IPS-NIHi7 (cell line): ENCODE results near the gene VAV1.
"Not testable (repeated sequence)": the region's sequence is repeated elsewhere in the genome, so short reads cannot be mapped to it uniquely, and the experiment has no call there.

Experiments used
- DNase-seq: peaks from one replicate; pipeline ENCODE4 v3.0.0; 2012; ENCODE audit warnings: mixed read lengths; ENCODE audit errors: extremely low spot score

VAV1 gene

DNA sequence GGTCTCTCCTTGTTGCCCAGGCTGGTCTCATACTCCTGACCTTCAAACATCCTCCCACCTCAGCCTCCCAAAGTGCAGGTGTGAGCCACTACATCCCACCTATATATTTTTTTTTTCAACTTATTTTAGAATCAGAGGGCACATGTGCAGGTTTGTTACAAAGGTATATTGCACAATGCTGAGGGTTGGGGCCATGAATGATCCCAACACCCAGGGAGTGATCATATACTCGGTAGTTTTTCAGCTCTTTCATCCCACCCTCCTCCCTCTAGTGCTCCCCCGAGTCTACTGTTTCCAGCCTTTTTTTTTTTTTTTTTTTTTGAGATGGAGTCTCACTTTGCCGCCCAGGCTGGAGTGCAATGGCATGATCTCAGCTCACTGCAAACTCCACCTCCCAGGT lies 76.5 kb downstream of the VAV1 start:
- DNase-seq: no peak

- DNase-seq: no peak
These were observed 77.4 kb downstream of the VAV1 start for GRCh38 chr19:6849876-6850275.

- no peak for DNase-seq
These were observed 78.9 kb downstream of the VAV1 start for GRCh38 chr19:6851359-6851758.

- DNase-seq: no peak
These were observed 79.5 kb downstream of the VAV1 start for GRCh38 chr19:6852001-6852400.

GRCh38 chr19:6853868-6854267 lies 81.4 kb downstream of the VAV1 start:
- DNase-seq: no peak

DNA sequence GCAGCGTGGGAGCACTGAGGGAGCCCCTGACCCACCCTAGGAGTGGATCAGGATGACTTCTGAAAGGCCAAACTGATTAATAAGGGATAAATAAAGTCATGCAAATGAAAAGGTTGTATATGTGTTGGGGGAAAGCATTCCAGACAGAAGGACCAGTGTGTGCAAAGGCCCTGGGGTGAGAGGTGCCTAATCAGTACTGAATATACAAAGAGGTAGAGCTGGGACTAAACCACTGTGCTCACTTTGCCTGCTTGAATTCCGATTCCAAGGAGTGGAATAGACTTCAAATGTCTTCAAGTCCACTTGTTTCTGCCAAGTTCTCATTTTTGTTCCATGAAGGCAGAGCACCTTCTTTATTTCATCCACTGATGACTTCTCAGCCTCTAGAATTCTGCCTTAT lies 82.2 kb downstream of the VAV1 start:
- DNase-seq: no peak

DNA sequence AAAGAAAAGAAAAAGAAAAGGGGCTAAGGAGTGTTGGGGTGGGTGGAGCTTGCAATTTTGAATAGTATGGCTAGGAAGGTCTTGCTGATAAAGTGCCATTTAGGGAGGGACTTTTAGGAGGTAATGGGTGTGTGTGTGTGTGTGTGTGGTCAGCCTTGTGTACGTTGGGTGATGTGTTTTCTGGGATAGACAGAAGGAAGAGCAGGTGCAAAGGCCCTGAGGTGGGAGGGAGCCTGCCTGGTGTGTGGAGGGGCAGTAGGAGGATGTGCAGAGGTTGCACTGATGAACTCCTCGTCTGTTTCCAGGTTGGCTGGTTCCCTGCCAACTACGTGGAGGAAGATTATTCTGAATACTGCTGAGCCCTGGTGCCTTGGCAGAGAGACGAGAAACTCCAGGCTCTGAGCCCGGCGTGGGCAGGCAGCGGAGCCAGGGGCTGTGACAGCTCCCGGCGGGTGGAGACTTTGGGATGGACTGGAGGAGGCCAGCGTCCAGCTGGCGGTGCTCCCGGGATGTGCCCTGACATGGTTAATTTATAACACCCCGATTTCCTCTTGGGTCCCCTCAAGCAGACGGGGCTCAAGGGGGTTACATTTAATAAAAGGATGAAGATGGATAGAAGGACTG lies 84.4 kb downstream of the VAV1 start:
- no peak for DNase-seq

- no peak for DNase-seq
These were observed 89.3 kb downstream of the VAV1 start for GRCh38 chr19:6861683-6862286.

DNA sequence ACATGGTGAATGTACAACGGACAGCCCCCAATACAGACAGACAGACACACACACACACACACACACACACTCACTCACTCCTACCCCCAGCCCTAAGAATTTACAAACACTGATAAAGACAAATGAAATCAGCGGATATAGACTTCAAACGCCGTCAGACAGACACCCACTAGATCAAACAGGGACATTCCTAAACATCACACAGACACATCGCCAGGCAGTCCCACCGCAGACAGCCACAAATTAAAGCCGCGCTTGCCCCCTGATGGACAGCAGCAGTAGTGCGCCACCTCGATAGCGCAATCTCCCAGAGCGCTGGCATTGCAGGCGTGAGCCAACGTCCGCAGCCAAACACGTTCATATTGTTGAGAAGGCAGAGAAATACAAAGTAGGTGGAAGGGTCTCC lies 90.2 kb downstream of the VAV1 start:
- DNase-seq: peak; percentile 91

GRCh38 chr19:6864325-6864940 lies 91.9 kb downstream of the VAV1 start:
- no peak for DNase-seq

- no peak for DNase-seq
These were observed 93.3 kb downstream of the VAV1 start for GRCh38 chr19:6865849-6866248.

GRCh38 chr19:6866741-6867151 lies 94.2 kb downstream of the VAV1 start:
- no peak for DNase-seq

DNA sequence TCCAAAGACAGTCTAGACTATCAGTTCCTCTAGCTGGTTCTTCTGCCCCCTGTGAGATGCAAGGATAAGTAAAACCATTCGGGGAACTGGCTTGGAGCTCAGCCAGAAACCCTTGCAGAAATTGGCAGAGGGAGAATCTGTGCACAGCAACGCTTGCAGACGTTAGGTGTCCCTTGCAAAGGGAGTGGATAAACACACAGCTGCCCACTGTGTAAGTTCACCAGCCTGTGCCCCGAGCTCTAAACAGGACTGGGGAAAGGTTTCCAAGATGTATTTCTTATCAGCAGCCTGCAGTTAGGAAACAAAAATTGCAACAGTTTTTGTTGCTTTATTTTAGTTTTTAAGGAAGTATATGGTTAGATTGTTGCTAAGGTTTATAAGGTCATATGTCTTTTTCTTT lies 95.8 kb downstream of the VAV1 start:
- DNase-seq: no peak

DNA sequence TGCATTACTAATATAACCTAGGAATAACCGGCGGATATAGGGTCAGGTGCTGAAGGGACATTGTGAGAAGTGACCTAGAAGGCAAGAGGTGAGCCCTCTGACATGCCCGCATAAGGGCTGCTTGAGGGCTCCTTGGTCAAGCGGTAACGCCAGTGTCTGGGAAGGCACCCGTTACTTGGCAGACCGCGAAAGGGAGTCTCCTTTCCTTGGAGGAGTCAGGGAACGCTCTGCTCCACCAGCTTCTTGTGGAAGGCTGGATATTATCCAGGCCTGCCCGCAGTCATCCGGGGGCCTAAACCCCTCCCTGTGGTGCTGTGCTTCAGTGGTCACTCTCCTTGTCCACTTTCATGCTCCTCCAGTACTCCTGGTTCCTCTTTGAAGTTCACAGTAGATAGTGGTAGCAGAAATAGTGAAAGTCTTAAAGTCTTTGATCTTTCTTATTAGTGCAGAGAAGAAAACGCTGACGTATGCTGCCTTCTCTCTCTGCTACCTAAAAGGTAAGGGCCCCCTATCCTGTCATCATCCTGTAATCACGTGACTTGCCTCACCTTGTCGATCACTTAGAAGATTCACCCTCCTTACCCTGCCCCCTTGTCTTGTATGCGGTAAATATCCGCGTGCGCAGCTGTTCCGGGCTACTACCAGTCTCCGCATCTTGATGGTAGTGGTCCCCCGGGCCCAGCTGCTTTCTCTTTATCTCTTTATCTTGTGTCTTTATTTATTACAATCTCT lies 96.8 kb downstream of the VAV1 start:
- DNase-seq: not testable (repeated sequence)

- DNase-seq: no peak
These were observed 101.4 kb downstream of the VAV1 start for GRCh38 chr19:6873708-6874431.

DNA sequence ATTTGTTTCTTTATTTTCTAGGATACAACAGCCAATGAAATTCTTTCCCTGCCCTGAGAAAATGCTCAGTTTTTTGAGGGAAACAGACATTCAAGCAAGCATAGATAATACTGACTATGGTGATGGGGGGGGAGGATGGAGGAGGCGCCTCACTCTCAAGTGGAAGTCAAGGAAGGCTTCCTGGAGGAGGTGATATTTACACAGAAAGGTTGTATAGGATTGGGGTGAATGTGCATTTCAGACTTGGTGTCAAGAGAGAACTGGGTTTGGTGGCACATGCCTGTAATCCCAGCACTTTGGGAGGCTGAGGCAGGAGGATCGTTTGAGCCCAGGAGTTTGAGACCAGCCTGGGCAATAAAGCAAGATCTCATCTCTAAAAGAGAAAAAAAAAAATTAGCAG lies 102.7 kb downstream of the VAV1 start:
- DNase-seq: no peak

DNA sequence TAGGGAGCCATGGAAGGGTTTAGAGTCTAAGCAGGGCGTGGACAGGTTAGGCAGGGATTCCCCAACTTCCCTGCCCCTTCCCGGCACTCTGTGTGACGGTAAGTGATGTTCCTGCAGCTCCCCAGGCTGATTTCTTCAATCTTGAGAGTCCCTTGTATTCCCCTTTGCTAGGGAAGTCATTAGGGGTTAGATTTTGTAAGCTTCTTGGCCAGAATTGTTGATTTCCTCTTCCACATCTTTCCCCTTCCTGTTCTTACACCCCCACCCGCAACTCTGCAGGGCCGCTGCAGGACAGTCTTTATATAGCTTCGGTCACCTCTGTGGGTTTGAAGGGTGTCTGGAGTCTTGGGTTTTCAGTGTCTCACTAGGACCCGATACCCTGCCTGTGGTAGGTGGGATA lies 104.2 kb downstream of the VAV1 start:
- DNase-seq: no peak

DNA sequence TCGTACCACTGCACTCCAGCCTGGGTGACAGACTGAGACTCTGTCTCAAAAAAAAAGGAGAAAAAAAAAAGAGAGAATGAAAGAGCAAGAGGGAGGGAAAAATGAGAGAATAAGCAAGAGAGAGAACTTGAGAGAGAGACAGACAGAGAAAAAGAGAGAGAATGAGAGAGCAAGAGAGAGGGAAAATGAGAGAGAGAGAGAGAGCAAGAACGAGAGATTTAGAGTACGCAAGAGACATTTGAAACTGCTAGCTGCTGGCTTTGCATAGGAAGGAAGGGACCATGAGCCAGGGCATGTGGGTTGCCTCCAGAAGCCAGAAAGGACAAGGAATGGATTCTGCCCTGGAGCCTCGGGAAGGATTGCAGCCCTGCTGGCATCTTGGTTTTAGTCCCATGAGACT lies 105.3 kb downstream of the VAV1 start:
- DNase-seq: no peak

GRCh38 chr19:6886277-6886897 lies 113.9 kb downstream of the VAV1 start:
- no peak for DNase-seq

DNA sequence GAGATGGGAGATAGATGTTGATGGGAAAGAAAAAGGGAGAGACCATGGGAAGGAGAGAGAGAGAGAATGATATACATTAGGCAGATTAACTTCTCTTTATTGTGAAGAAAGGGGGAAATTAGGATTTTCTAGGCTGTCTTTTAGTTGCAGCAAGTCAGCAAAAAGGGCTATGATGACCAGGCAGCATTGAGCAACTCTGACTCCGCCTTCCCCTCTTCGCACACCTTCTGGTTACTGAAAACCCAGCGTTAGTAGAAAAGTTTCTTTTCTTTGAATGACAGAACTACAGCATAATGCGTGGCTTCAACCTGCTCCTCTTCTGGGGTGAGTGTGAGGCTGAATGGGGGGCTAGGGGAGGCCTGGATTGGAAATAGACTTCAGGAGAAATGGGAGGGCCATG lies 114.8 kb downstream of the VAV1 start, which contains the start of gene ADGRE1:
TSS of gene ADGRE1 (plus strand) at position 264 of the 400 bp plus-strand sequence. CDS start at position 294, 30 bp downstream.
- DNase-seq: no peak

GRCh38 chr19:6888967-6889366 lies 116.5 kb downstream of the VAV1 start:
- DNase-seq: no peak
